ENCODE results near the gene CRACR2A. TPM values are rescaled to one million over a fixed set of nuclear protein-coding genes. Genes with fewer than 3 reads are reported as not detected.

CRACR2A gene
- total and polyA plus RNA-seq, 9 of the 15 experiments (the other 6 are each of a cell fraction or from before 2014, with no cell fraction given) = 2.1 to 15.1 (median 10.4) TPM

DNA sequence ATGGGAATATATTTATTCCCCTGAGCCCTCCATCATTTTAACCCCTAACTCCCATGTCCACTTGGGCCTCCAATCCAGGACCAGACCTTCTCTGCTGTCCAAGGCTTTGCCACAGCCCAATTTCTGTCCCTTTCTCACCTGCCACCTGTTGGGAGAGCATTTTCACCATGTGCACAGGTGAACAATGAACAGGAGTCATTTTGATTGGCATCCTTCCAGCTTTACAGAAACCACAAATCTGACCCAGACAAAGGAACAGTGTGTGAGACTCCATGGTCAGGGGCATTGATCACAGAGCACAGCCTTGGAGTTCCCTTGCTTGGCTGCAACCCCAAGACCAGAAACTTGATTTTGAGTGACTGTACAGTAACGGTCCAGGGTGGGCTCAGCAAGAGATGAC, 91.9 kb downstream of the CRACR2A start:
- Histone ChIP-seq H3K27ac (ENCODE audit: extremely low read depth, low read depth, low read length) (no peak overlapping the region), H2AFZ (ENCODE audit: low read depth, low read length) (no peak overlapping the region), H3K36me3 (ENCODE audit: control insufficient read depth, insufficient read depth, low read length) (peaks cover 28% of the 10 kb centered on the region; the same call in 2 of the 3 replicates), H3K4me3 (no peak overlapping the region), H3K4me2 (ENCODE audit: insufficient read depth, low read length) (no peak overlapping the region), H3K79me2 (ENCODE audit: control insufficient read depth, insufficient read depth, low read length) (no peaks in the 10 kb centered on the region), H3K9me1 (ENCODE audit: control insufficient read depth, insufficient read depth, low read length) (no peaks in the 10 kb centered on the region), H3K9me3 (replicated peaks; ENCODE audit: control insufficient read depth, insufficient read depth, low read depth, low read length) (no peaks in the 10 kb centered on the region), H3K27me3 (ENCODE audit: control insufficient read depth in 2 of 2, insufficient read depth in 2 of 2, low read length in 2 of 2) (no peaks in the 10 kb centered on the region), H4K20me1 (replicated peaks; ENCODE audit: control insufficient read depth, insufficient read depth, low read length) (no peaks in the 10 kb centered on the region), H3K4me1 (replicated peaks in 1 of 2; ENCODE audit: control insufficient read depth in 2 of 2, insufficient read depth in 2 of 2, low read length in 2 of 2) (no peaks in the 10 kb centered on the region), H3K9ac (ENCODE audit: insufficient read depth in 1 of 2, low read depth in 2 of 2, low read length in 2 of 2) (no peak overlapping the region)
- ATAC-seq (no peak), DNase-seq (ENCODE audit: extremely low read depth in 1 of 4, low spot score in 3 of 4) (no peak), FAIRE-seq (no peak)
- ChIA-PET POLR2A (no interaction called here), CTCF (ENCODE audit: low intra/inter-chr PET ratio) (no interaction called here)
- intact Hi-C loops (cut with micrococcal nuclease) (no loop called here), in situ Hi-C loops (cut with MboI) (no loop called here)
- WGBS (ENCODE audit: insufficient coverage, low coverage, missing lambda C conversion rate) = 83% methylated on average over 1 of the region's 1 CpG
- no TSS peak for BruUV-seq (replicated peaks)
- TF ChIP-seq CBFB (CRISPR knock-in tag; IDR thresholded peaks at IDR 0.05) (no peak), TBL1XR1 (IDR thresholded peaks at IDR 0.05; ENCODE audit: low read length in 2 of 2) (no peak), CSDE1 (IDR thresholded peaks at IDR 0.05) (no peak), MAFG (tag; conservative IDR thresholded peaks at IDR 0.05) (no peak), ZNF197 (CRISPR knock-in tag; IDR thresholded peaks at IDR 0.05; ENCODE audit: low read depth) (no peak), RBFOX2 (IDR thresholded peaks at IDR 0.05; ENCODE audit: low read depth, low read length) (no peak), ZNF57 (CRISPR knock-in tag; IDR thresholded peaks at IDR 0.05) (no peak), SRSF1 (IDR thresholded peaks at IDR 0.05; ENCODE audit: low read depth, low read length) (no peak), HNRNPH1 (optimal IDR thresholded peaks at IDR 0.05; ENCODE audit: low read depth, low read length) (no peak), ZNF699 (CRISPR knock-in tag; IDR thresholded peaks at IDR 0.05; ENCODE audit: insufficient replicate concordance) (no peak)
- TF ChIP-seq, protein P1, sequence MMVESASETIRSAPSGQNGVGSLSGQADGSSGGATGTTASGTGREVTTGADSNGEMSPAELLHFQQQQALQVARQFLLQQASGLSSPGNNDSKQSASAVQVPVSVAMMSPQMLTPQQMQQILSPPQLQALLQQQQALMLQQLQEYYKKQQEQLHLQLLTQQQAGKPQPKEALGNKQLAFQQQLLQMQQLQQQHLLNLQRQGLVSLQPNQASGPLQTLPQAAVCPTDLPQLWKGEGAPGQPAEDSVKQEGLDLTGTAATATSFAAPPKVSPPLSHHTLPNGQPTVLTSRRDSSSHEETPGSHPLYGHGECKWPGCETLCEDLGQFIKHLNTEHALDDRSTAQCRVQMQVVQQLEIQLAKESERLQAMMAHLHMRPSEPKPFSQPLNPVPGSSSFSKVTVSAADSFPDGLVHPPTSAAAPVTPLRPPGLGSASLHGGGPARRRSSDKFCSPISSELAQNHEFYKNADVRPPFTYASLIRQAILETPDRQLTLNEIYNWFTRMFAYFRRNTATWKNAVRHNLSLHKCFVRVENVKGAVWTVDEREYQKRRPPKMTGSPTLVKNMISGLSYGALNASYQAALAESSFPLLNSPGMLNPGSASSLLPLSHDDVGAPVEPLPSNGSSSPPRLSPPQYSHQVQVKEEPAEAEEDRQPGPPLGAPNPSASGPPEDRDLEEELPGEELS (CRISPR knock-in tag; IDR thresholded peaks at IDR 0.05; ENCODE audit: borderline replicate concordance) = no peak
- TF ChIP-seq, protein P2, sequence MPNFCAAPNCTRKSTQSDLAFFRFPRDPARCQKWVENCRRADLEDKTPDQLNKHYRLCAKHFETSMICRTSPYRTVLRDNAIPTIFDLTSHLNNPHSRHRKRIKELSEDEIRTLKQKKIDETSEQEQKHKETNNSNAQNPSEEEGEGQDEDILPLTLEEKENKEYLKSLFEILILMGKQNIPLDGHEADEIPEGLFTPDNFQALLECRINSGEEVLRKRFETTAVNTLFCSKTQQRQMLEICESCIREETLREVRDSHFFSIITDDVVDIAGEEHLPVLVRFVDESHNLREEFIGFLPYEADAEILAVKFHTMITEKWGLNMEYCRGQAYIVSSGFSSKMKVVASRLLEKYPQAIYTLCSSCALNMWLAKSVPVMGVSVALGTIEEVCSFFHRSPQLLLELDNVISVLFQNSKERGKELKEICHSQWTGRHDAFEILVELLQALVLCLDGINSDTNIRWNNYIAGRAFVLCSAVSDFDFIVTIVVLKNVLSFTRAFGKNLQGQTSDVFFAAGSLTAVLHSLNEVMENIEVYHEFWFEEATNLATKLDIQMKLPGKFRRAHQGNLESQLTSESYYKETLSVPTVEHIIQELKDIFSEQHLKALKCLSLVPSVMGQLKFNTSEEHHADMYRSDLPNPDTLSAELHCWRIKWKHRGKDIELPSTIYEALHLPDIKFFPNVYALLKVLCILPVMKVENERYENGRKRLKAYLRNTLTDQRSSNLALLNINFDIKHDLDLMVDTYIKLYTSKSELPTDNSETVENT (CRISPR knock-in tag; IDR thresholded peaks at IDR 0.05) = no peak
- TF ChIP-seq, protein P3, sequence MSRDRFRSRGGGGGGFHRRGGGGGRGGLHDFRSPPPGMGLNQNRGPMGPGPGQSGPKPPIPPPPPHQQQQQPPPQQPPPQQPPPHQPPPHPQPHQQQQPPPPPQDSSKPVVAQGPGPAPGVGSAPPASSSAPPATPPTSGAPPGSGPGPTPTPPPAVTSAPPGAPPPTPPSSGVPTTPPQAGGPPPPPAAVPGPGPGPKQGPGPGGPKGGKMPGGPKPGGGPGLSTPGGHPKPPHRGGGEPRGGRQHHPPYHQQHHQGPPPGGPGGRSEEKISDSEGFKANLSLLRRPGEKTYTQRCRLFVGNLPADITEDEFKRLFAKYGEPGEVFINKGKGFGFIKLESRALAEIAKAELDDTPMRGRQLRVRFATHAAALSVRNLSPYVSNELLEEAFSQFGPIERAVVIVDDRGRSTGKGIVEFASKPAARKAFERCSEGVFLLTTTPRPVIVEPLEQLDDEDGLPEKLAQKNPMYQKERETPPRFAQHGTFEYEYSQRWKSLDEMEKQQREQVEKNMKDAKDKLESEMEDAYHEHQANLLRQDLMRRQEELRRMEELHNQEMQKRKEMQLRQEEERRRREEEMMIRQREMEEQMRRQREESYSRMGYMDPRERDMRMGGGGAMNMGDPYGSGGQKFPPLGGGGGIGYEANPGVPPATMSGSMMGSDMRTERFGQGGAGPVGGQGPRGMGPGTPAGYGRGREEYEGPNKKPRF (IDR thresholded peaks at IDR 0.05; ENCODE audit: low read depth, low read length) = no peak

All from K562 (cell line).